ENCODE data around the gene KIF21B.

KIF21B gene

GRCh38 chr1:201042779-201043461 is 19.4 kb upstream of the KIF21B start:
- no peak for DNase-seq (ENCODE audit: low read depth)

- no peak for DNase-seq (ENCODE audit: low read depth)
These were observed 17.5 kb upstream of the KIF21B start for GRCh38 chr1:201041011-201041410.

- DNase-seq (ENCODE audit: low read depth) = no peak
These were observed 16.4 kb upstream of the KIF21B start for GRCh38 chr1:201039876-201040275.

GRCh38 chr1:201039418-201039817 is 15.9 kb upstream of the KIF21B start:
- no peak for DNase-seq (ENCODE audit: low read depth)

GRCh38 chr1:201038186-201038876 is 14.8 kb upstream of the KIF21B start:
- no peak for DNase-seq (ENCODE audit: low read depth)

GRCh38 chr1:201036188-201036842 is 12.8 kb upstream of the KIF21B start:
- no peak for DNase-seq (ENCODE audit: low read depth)

- no peak for DNase-seq (ENCODE audit: low read depth)
These were observed 11.2 kb upstream of the KIF21B start for GRCh38 chr1:201034671-201035070.

GRCh38 chr1:201032408-201032807 is 8.9 kb upstream of the KIF21B start:
- no peak for DNase-seq (ENCODE audit: low read depth)

- DNase-seq (ENCODE audit: low read depth) = no peak
These were observed 5.0 kb upstream of the KIF21B start for GRCh38 chr1:201028461-201028889.

- no peak for DNase-seq (ENCODE audit: low read depth)
These were observed 3.3 kb upstream of the KIF21B start for GRCh38 chr1:201026836-201027235.

GRCh38 chr1:201026234-201026633 is 2.7 kb upstream of the KIF21B start:
- DNase-seq (ENCODE audit: low read depth) = no peak

GRCh38 chr1:201025571-201026002 is 2.1 kb upstream of the KIF21B start:
- DNase-seq (ENCODE audit: low read depth) = no peak

GRCh38 chr1:201024625-201024998 is 1.1 kb upstream of the KIF21B start:
- DNase-seq (ENCODE audit: low read depth) = no peak

GRCh38 chr1:201023920-201024624 is 558 bp upstream of the KIF21B start:
- DNase-seq (ENCODE audit: low read depth) = no peak

- peak; percentile 19 for DNase-seq (ENCODE audit: low read depth)
These were observed 546 bp downstream of the KIF21B start for GRCh38 chr1:201022820-201023516.

- DNase-seq (ENCODE audit: low read depth) = no peak
These were observed 1.1 kb downstream of the KIF21B start for GRCh38 chr1:201022493-201022819.

GRCh38 chr1:201021630-201022492 is 1.7 kb downstream of the KIF21B start:
- no peak for DNase-seq (ENCODE audit: low read depth)

- DNase-seq (ENCODE audit: low read depth) = no peak
These were observed 2.5 kb downstream of the KIF21B start for GRCh38 chr1:201020721-201021629.

GRCh38 chr1:201020040-201020591 is 3.4 kb downstream of the KIF21B start:
- no peak for DNase-seq (ENCODE audit: low read depth)
